ENCODE results near the gene TEX22.
"Not testable (repeated sequence)": the region's sequence is repeated elsewhere in the genome, so short reads cannot be mapped to it uniquely, and the experiment has no call there.

Gene TEX22

GRCh38 chr14:105398044-105398725 is at the start of gene TEX22:
TEX22 (plus strand) TSS chr14:105398538; CDS start chr14:105399341, 803 bp downstream.
- DNase-seq (ENCODE audit: low read depth in 2 of 2) = peak; percentile 77 to 89

- DNase-seq (ENCODE audit: low read depth in 2 of 2) = no peak
Observed at GRCh38 chr14:105348945-105349699, 49.2 kb upstream of the TEX22 start.

GRCh38 chr14:105349992-105350391 is 48.3 kb upstream of the TEX22 start:
- DNase-seq (ENCODE audit: low read depth in 2 of 2) = no peak

GRCh38 chr14:105350450-105351244 is 47.7 kb upstream of the TEX22 start:
- no peak for DNase-seq (ENCODE audit: low read depth in 2 of 2)

GRCh38 chr14:105351410-105351809 is 46.9 kb upstream of the TEX22 start:
- DNase-seq (ENCODE audit: low read depth in 2 of 2) = no peak

- DNase-seq (ENCODE audit: low read depth in 2 of 2) = peak; percentile 81 to 88
Observed at GRCh38 chr14:105351920-105352851, 46.2 kb upstream of the TEX22 start.

GRCh38 chr14:105353136-105353535 is 45.2 kb upstream of the TEX22 start:
- DNase-seq (ENCODE audit: low read depth in 2 of 2) = no peak

GRCh38 chr14:105354541-105354940 is 43.8 kb upstream of the TEX22 start:
- DNase-seq (ENCODE audit: low read depth in 2 of 2) = no peak

GRCh38 chr14:105355049-105355575 is 43.2 kb upstream of the TEX22 start:
- no peak for DNase-seq (ENCODE audit: low read depth in 2 of 2)

- DNase-seq (ENCODE audit: low read depth in 2 of 2) = no peak
Observed at GRCh38 chr14:105355850-105356604, 42.3 kb upstream of the TEX22 start.

GRCh38 chr14:105356927-105357326 is 41.4 kb upstream of the TEX22 start:
- DNase-seq (ENCODE audit: low read depth in 2 of 2) = no peak

GRCh38 chr14:105357626-105358025 is 40.7 kb upstream of the TEX22 start:
- DNase-seq (ENCODE audit: low read depth in 2 of 2) = no peak

GRCh38 chr14:105358140-105358846 is 40.0 kb upstream of the TEX22 start:
- DNase-seq (ENCODE audit: low read depth in 2 of 2) = no peak

- no peak for DNase-seq (ENCODE audit: low read depth in 2 of 2)
Observed at GRCh38 chr14:105358943-105359342, 39.4 kb upstream of the TEX22 start.

GRCh38 chr14:105361412-105361811 is 36.9 kb upstream of the TEX22 start:
- DNase-seq (ENCODE audit: low read depth in 2 of 2) = not testable (repeated sequence)

GRCh38 chr14:105363847-105364708 is 34.3 kb upstream of the TEX22 start:
- DNase-seq (ENCODE audit: low read depth in 2 of 2) = no peak

GRCh38 chr14:105365101-105365500 is 33.2 kb upstream of the TEX22 start:
- no peak for DNase-seq (ENCODE audit: low read depth in 2 of 2)

- DNase-seq (ENCODE audit: low read depth in 2 of 2) = no peak
Observed at GRCh38 chr14:105365681-105366080, 32.7 kb upstream of the TEX22 start.

Measured in stimulated activated CD4-positive, alpha-beta T cell treated with anti-CD3 and anti-CD28 coated beads, Interleukin-15, amount 100 ng/mL, for 48 hours (primary cell).